ENCODE data around the gene HPSE.
"Not testable (repeated sequence)": the region's sequence is repeated elsewhere in the genome, so short reads cannot be mapped to it uniquely, and the experiment has no call there.

Gene HPSE

GRCh38 chr4:83328521-83329187 is 6.0 kb downstream of the HPSE start:
- H2AFZ ChIP-seq (ENCODE audit: low read depth, low read length) = peak overlapping the region; percentile 24

GRCh38 chr4:83326546-83326945 is 8.1 kb downstream of the HPSE start:
- Histone ChIP-seq H3K9ac (ENCODE audit: low read length) (no peak overlapping the region), H3K27ac (ENCODE audit: low read length) (no peak overlapping the region), H3K79me2 (ENCODE audit: low read length) (no peaks in the 10 kb centered on the region), H3K27me3 (ENCODE audit: low read depth, low read length) (peaks cover 5% of the 10 kb centered on the region; the same call in 1 of the 2 replicates), H4K20me1 (ENCODE audit: insufficient read depth, low read length) (no peaks in the 10 kb centered on the region), H3K4me1 (ENCODE audit: low read length) (peaks cover 3% of the 10 kb centered on the region; the same call in 1 of the 2 replicates), H3K4me2 (ENCODE audit: low read length) (no peak overlapping the region), H3K4me3 (ENCODE audit: low read length) (no peak overlapping the region), H3K36me3 (replicated peaks; ENCODE audit: low read depth, low read length) (no peaks in the 10 kb centered on the region), H2AFZ (ENCODE audit: low read depth, low read length) (peak overlapping the region; percentile 9; the same call in 1 of the 2 replicates), H3K9me3 (ENCODE audit: insufficient read depth, low read length) (no peaks in the 10 kb centered on the region)
- TF ChIP-seq EZH2phosphoT487 (IDR thresholded peaks at IDR 0.05; ENCODE audit: low read depth) (no peak), CTCF (IDR thresholded peaks at IDR 0.05; ENCODE audit: low read depth, low read length) (no peak)

More at GRCh38 chr4:83328521-83329187, 6.0 kb downstream of the HPSE start:
- Histone ChIP-seq H3K79me2 (ENCODE audit: low read length) (no peaks in the 10 kb centered on the region), H4K20me1 (ENCODE audit: insufficient read depth, low read length) (no peaks in the 10 kb centered on the region), H3K9me3 (ENCODE audit: insufficient read depth, low read length) (no peaks in the 10 kb centered on the region), H3K9ac (ENCODE audit: low read length) (no peak overlapping the region), H3K27me3 (ENCODE audit: low read depth, low read length) (peaks cover 4% of the 10 kb centered on the region; the same call in 1 of the 2 replicates), H3K4me3 (ENCODE audit: low read length) (peak overlapping the region; percentile 19; the same call in 1 of the 2 replicates), H3K4me2 (ENCODE audit: low read length) (peak overlapping the region; percentile 49), H3K4me1 (ENCODE audit: low read length) (peaks cover 3% of the 10 kb centered on the region; the same call in 1 of the 2 replicates), H3K36me3 (replicated peaks; ENCODE audit: low read depth, low read length) (no peaks in the 10 kb centered on the region), H3K27ac (ENCODE audit: low read length) (no peak overlapping the region)
- TF ChIP-seq CTCF (IDR thresholded peaks at IDR 0.05; ENCODE audit: low read depth, low read length) (peak; percentile 58), EZH2phosphoT487 (IDR thresholded peaks at IDR 0.05; ENCODE audit: low read depth) (no peak)

GRCh38 chr4:83325306-83325705 is 9.3 kb downstream of the HPSE start:
- H3K79me2 ChIP-seq (ENCODE audit: low read length); H2AFZ ChIP-seq (ENCODE audit: low read depth, low read length); H3K4me1 ChIP-seq (ENCODE audit: low read length); H3K4me2 ChIP-seq (ENCODE audit: low read length); H3K9ac ChIP-seq (ENCODE audit: low read length); H4K20me1 ChIP-seq (ENCODE audit: insufficient read depth, low read length); H3K27me3 ChIP-seq (ENCODE audit: low read depth, low read length); H3K27ac ChIP-seq (ENCODE audit: low read length); H3K4me3 ChIP-seq (ENCODE audit: low read length); H3K9me3 ChIP-seq (ENCODE audit: insufficient read depth, low read length); H3K36me3 ChIP-seq (replicated peaks; ENCODE audit: low read depth, low read length): not testable (repeated sequence)

DNA sequence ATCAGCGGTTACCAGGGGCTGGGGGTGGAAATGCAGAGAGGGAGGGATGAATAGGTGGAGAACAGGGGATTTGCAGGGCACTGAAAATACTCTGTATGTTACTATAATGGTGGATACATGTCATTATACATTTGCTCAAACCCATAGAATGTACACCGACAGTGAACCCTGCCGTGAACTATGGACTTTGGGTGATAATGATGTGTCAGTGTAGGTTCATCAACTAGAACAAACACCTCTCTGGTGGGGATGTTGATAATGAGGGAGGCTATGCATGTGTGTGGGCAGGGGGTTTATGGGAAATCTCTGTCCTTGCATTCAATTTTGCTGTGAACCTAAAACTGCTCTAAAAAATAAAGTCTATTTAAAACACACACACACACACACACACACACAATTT is 11.5 kb downstream of the HPSE start:
- no peak for TF ChIP-seq EZH2phosphoT487 (IDR thresholded peaks at IDR 0.05; ENCODE audit: low read depth)
- no peak for TF ChIP-seq CTCF (IDR thresholded peaks at IDR 0.05; ENCODE audit: low read depth, low read length)
- H3K9ac ChIP-seq (ENCODE audit: low read length) = no peak overlapping the region

More for the DNA sequence above, 11.5 kb downstream of the HPSE start:
- Histone ChIP-seq H3K27ac (ENCODE audit: low read length) (no peak overlapping the region), H3K4me1 (ENCODE audit: low read length) (0 out of 2 replicates have a peak, but pooled peaks cover 3% of the 10 kb centered on the region), H3K27me3 (ENCODE audit: low read depth, low read length) (peaks cover 6% of the 10 kb centered on the region; the same call in 1 of the 2 replicates), H3K4me3 (ENCODE audit: low read length) (no peak overlapping the region), H3K4me2 (ENCODE audit: low read length) (no peak overlapping the region), H4K20me1 (ENCODE audit: insufficient read depth, low read length) (no peaks in the 10 kb centered on the region), H3K79me2 (ENCODE audit: low read length) (no peaks in the 10 kb centered on the region), H2AFZ (ENCODE audit: low read depth, low read length) (no peak overlapping the region), H3K36me3 (replicated peaks; ENCODE audit: low read depth, low read length) (no peaks in the 10 kb centered on the region), H3K9me3 (ENCODE audit: insufficient read depth, low read length) (no peaks in the 10 kb centered on the region)

All from OCI-LY3 (cell line).